Astrocyte of the cerebellum (primary cell): ENCODE results near the gene ACOT13.

Source experiments
- DNase-seq: peaks from one replicate; pipeline ENCODE4 v3.0.0-alpha.2; 2011; ENCODE audit warnings: low read depth
- H3K4me3 ChIP-seq: 2 replicates; pipeline ENCODE4 v1.5.1; 2011; ENCODE audit warnings: mild to moderate bottlenecking, low read depth, low read length, moderate library complexity
- CTCF ChIP-seq: IDR thresholded peaks from 2 replicates; pipeline ENCODE4 v1.5.1; 2012; ENCODE audit warnings: low read length, low read depth, moderate library complexity, mild to moderate bottlenecking; ENCODE audit errors: missing control alignments
- in situ Hi-C: cut with HindIII; loops from 2 replicates; pipeline ENCODE4 v1.10.0; 2017; ENCODE audit warnings: low sequenced_read_pairs

Gene ACOT13

GRCh38 chr6:24680582-24680981, 13.7 kb downstream of the ACOT13 start:
- no peak for TF ChIP-seq CTCF
- in situ Hi-C loops: no loop called here

GRCh38 chr6:24683297-24684296, 16.7 kb downstream of the ACOT13 start:
- no peak for DNase-seq
- TF ChIP-seq CTCF: no peak
- no peak overlapping the region for H3K4me3 ChIP-seq
- in situ Hi-C loops: no loop called here

More at GRCh38 chr6:24680582-24680981, 13.7 kb downstream of the ACOT13 start:
- no peak overlapping the region for H3K4me3 ChIP-seq
- no peak for DNase-seq

- DNase-seq: no peak
- no peak overlapping the region for H3K4me3 ChIP-seq
- TF ChIP-seq CTCF: no peak
- in situ Hi-C loops: no loop called here
Observed at GRCh38 chr6:24686408-24686807, 19.5 kb downstream of the ACOT13 start.

GRCh38 chr6:24686946-24687345, 20.1 kb downstream of the ACOT13 start:
- no peak for DNase-seq
- no peak for TF ChIP-seq CTCF
- H3K4me3 ChIP-seq: no peak overlapping the region
- in situ Hi-C loops: no loop called here

GRCh38 chr6:24689964-24690363, 23.1 kb downstream of the ACOT13 start:
- TF ChIP-seq CTCF: no peak
- in situ Hi-C loops: loop anchor here (5.0 kb wide), 1 partner anchor 103 kb away; no protein-coding TSS in a partner anchor
- no peak overlapping the region for H3K4me3 ChIP-seq
- DNase-seq: no peak

GRCh38 chr6:24690593-24690992, 23.7 kb downstream of the ACOT13 start:
- in situ Hi-C loops: loop anchor here (5.0 kb wide), 1 partner anchor 103 kb away; no protein-coding TSS in a partner anchor
- no peak for TF ChIP-seq CTCF
- no peak for DNase-seq
- no peak overlapping the region for H3K4me3 ChIP-seq
